ENCODE measurements around the gene WIPI1.
"Not testable (repeated sequence)": the region's sequence is repeated elsewhere in the genome, so short reads cannot be mapped to it uniquely, and the experiment has no call there.

Gene WIPI1

GRCh38 chr17:68437979-68438822, 19.1 kb downstream of the WIPI1 start:
- peak; percentile 55 for DNase-seq (ENCODE audit: low read depth)

DNA sequence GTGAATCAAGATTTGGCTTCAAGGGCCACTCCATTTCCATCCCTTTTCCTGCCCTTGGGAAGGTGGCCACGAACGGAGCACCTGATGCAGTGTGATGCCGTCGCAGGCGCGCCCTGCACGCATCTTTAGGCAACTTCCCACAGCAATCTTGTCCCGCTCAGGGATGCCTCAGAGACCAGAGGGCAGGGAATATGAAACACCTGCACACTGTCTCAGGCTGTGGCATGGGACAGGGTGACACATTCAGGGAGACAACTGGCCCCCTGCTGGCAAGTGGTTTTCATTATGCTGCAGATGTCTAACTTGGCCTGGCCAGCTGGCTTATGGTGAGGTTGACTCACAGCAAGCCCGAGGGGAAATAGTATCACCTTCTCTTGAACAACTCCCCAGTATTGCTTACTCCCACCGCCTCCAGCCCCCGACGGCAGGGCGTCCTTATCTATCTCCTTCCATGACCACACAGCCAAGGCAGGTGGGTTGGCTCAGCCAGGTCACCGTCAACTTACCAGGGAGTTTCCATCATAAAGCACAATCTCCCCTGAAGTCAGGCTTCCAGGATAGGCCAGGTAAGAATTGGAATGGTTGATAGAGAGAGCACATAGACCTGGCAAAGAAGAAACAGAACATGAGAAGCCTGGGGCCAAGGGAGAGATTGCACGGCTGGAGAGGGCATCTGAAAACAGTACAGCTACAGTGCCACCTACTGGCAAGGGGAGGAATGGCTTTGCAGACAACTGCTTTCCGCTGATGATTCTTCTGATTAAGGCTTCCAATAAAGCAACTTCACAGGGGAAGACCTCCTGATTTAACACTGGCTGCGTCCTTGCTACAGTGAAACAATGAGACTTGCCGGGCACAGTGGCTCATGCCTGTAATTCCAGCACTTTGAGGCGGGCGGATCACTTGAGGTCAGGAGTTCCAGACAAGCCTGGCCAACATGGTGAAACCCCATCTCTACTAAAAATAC, 21.1 kb downstream of the WIPI1 start:
- DNase-seq (ENCODE audit: low read depth) = peak; percentile 78

DNA sequence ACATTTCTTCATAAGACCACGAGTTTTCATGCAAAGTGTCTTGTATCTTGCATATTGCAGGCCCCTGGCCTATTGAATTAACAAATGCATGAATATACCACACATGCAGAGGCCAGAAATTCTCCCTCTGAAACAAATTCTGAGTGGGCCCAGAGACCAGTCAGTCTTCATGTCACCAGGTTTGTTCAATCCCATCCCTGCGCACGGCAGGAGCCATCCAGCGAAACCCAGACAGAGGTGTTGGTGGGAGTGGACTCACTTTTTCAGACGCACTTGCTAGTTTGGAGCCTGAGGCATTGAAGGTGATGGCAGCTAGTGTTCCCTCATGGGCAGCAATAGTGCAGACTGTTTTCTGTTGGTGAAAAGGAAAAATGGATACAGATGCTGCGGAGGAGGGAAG, 21.9 kb downstream of the WIPI1 start:
- DNase-seq (ENCODE audit: low read depth) = no peak

GRCh38 chr17:68433911-68434508, 23.3 kb downstream of the WIPI1 start:
- DNase-seq (ENCODE audit: low read depth) = no peak

DNA sequence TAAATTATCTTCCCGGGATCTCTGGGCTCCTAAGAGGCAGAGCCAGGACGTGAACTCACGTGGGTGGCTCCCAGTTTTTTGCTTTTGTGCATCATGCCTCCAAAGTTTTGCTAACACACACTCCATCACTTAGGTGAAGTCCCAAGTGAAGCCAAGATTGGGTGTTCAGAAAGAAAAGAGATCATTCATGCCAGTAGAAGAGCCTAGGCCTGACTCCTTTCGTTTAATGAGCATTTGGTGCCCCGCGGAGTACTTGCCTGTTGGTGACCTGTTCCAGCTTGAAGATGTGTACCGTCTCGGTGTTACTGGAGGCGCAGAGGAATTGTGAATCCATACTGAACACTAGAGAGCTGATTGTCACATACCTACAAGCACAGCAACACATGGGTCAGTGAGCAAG, 24.1 kb downstream of the WIPI1 start:
- DNase-seq (ENCODE audit: low read depth) = no peak

DNA sequence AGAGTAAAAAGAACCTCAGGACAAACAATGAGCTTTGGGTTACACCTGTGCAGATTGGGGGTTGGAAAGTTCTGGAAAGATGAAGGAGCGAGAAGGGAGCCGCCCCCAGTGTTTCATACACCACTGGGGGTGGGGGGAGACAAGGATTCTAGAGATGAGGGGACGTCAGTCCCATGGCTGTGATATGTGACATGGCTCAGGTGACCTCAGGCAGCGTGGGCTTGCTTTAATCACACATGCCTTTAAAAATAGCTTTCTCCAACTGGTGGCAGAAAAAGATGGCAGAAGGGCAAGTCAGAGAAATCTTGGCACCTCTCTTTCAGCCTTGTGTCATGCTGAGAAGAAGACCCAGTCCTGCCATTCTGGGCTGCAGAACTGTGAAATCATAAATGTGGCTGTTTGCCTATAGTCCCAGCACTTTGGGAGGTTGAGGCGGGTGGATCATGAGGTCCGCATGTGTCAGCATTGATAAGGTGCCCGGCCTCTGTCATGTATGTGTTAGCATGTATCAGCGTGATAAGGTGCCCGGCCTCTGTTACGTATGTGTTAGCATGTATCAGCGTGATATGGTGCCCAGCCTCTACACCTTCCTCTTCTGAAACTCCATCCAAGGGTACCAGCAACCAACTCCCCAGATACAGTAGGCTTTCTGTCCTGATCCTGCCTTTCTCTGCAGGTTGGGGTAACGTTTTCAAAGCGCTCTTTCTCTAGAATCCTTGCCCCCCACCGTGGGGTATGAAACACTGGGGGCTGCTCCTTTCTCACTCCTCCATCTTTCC, 25.0 kb downstream of the WIPI1 start:
- DNase-seq (ENCODE audit: low read depth) = no peak

DNA sequence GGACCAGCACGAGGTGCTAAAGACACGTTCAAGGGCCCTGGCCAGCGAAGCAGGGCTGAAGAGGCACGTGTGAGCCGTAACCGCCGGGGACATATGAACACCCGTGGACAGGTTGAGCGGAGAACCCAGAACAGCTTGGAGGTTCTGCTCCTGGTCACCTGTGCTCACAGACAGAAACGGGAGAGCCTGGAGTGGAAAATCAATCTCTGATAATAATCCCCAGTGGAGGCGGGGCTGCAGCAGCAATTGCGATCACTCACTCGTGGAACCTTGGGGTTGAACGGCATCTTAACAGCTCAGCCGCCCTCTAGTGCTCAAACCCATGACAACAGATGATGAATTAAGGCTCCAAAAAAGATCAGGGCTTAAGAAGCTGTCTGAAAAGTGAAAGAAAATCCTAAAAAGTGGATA, 25.6 kb downstream of the WIPI1 start:
- DNase-seq (ENCODE audit: low read depth) = peak; percentile 67

DNA sequence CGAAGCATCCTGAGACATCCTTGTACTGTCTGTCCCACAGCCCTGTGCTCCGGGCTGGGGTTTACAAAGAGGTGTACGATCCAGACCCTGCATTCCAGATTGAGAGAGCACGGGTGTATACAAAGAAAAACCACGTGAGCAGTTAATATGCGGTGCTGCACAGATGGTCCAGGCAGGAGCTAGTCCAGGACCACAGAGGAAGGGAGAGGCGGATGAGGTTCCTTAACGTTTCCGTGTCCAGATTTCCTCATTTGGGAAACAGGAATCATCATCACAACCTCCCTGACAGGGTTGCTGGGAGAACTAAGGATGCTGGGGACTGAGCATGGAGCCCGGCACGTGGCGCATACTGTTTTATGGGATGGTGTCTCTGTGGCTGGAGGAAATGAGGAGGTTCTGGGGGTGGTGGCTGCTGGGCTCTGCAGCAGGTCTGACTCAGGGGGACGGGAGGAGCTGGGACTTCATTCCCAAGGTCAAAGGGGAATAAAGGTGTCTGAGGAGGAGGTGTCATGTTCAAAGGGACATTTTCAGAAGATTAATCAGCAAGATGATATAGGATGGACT, 26.2 kb downstream of the WIPI1 start:
- DNase-seq (ENCODE audit: low read depth) = no peak

DNA sequence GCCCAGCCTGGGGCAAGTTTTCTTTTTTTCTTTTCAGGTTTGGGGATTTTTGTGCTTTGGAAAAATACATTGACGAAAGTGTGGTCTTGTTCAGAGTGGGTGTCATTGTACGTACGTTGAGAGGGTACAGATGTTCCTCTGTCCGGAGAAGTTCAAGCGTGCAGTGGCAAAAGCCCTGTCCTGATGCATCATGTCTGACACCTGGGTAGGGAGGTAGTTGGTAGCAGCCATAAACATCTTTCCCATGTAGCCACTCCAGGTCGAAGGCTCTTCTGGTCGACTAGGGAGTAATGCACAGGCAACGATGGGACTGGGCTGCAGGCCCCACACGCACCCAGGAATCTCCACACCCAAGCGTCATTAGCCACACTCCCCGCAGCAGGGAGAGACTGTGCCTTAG, 27.4 kb downstream of the WIPI1 start:
- DNase-seq (ENCODE audit: low read depth) = no peak

- no peak for DNase-seq (ENCODE audit: low read depth)
Measured at GRCh38 chr17:68428498-68429172, 28.7 kb downstream of the WIPI1 start.

DNA sequence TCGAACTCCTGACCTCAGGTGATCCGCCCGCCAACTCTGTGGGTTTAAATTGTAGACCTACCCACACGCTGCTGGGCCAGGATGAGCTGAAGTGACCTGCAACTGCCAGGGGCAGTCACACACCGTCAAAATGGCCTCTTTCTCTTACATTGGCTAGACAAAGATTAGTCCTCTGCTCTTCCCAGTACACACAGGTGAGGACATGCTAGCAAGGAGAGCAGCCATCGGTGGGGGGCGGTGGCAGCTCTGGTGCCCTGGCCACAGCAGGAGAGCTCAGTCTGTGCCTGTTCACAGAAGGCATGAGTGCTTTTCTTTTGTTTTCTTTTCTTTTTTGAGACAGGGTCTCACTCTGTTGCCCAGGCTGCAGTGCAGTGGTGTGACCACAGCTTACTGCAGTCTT, 29.7 kb downstream of the WIPI1 start:
- no peak for DNase-seq (ENCODE audit: low read depth)

- DNase-seq (ENCODE audit: low read depth) = no peak
Measured at GRCh38 chr17:68425979-68426378, 31.3 kb downstream of the WIPI1 start.

DNA sequence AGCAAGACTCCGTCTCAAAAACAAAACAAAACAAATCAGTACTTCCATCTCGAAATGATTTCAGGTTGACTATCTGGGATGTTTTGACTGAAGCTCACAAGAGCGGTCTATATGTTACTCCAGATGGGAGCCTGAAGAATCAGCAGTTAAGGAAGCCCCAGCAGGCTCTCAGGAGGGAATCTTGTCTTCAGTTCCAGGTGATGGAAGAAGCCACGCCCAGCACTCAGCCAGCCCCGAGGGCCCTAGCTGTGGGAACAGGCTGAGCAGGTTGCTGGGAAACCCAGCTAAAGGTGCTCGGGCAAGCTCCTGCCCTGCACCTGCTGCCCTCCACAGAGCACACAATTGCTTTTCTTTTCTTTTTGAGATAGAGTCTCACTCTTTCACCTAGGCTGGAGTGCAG, 32.4 kb downstream of the WIPI1 start:
- DNase-seq (ENCODE audit: low read depth) = no peak

- DNase-seq (ENCODE audit: low read depth) = no peak
Measured at GRCh38 chr17:68424203-68424602, 33.1 kb downstream of the WIPI1 start.

- DNase-seq (ENCODE audit: low read depth) = no peak
Measured at GRCh38 chr17:68423251-68423650, 34.0 kb downstream of the WIPI1 start.

GRCh38 chr17:68422821-68423220, 34.5 kb downstream of the WIPI1 start:
- DNase-seq (ENCODE audit: low read depth) = no peak

- no peak for DNase-seq (ENCODE audit: low read depth)
Measured at GRCh38 chr17:68421486-68421885, 35.8 kb downstream of the WIPI1 start.

GRCh38 chr17:68420065-68420464, 37.2 kb downstream of the WIPI1 start:
- DNase-seq (ENCODE audit: low read depth) = no peak

GRCh38 chr17:68418876-68419275, 38.4 kb downstream of the WIPI1 start:
- DNase-seq (ENCODE audit: low read depth) = no peak

- no peak for DNase-seq (ENCODE audit: low read depth)
Measured at GRCh38 chr17:68417317-68417716, 40.0 kb downstream of the WIPI1 start.

- not testable (repeated sequence) for DNase-seq (ENCODE audit: low read depth)
Measured at GRCh38 chr17:68414901-68415300, 42.4 kb downstream of the WIPI1 start.
